SK-N-MC (cell line): ENCODE measurements around the gene FXYD1.

Experiments used
- DNase-seq: peaks from one replicate; pipeline ENCODE4 v3.0.0-alpha.2; 2011; ENCODE audit warnings: low read depth, low spot score
- H3K27ac ChIP-seq: fragments of 200-600 bp; sonication (generic); 2 replicates; pipeline ENCODE4 v1.5.1; 2016; ENCODE audit warnings: mixed run types
- H3K36me3 ChIP-seq: fragments of 200-600 bp; sonication (generic); 2 replicates; pipeline ENCODE4 v1.6.1; 2017; ENCODE audit warnings: antibody characterized with exemption, low read length, mixed read lengths; ENCODE audit not compliant: insufficient read depth
- H3K4me3 ChIP-seq: fragments of 200-600 bp; sonication (generic); 2 replicates; pipeline ENCODE4 v1.5.1; 2016
- H3K9ac ChIP-seq: fragments of 200-600 bp; sonication (generic); 2 replicates; pipeline ENCODE4 v1.8.0; 2017; ENCODE audit warnings: mixed run types, mixed read lengths; ENCODE audit not compliant: insufficient read length
- H3K9me3 ChIP-seq: fragments of 200-600 bp; sonication (generic); 2 replicates; pipeline ENCODE4 v1.6.1; 2017; ENCODE audit warnings: low read depth, mild to moderate bottlenecking, antibody characterized with exemption, low read length, moderate library complexity, mixed read lengths
- EZH2 ChIP-seq: fragments of 200-600 bp; sonication (generic); IDR thresholded peaks from one replicate; pipeline ENCODE4 v1.6.1; 2017; ENCODE audit warnings: antibody characterized with exemption
- FOXP2 ChIP-seq: optimal IDR thresholded peaks from 2 replicates; pipeline ENCODE3; 2011; ENCODE audit warnings: mild to moderate bottlenecking, moderate library complexity; ENCODE audit not compliant: insufficient read depth; ENCODE audit errors: extremely low read length, control extremely low read depth
- POLR2AphosphoS5 ChIP-seq: IDR thresholded peaks from 2 replicates; pipeline ENCODE4 v1.6.1; 2012; ENCODE audit warnings: mild to moderate bottlenecking, low read depth, low read length, borderline replicate concordance

The FXYD1 gene

GRCh38 chr19:35167251-35168119 lies 28.9 kb downstream of the FXYD1 start:
- no peaks in the 10 kb centered on the region for H3K36me3 ChIP-seq
- H3K4me3 ChIP-seq: no peak overlapping the region
- H3K9me3 ChIP-seq: no peaks in the 10 kb centered on the region
- no peak for DNase-seq
- H3K9ac ChIP-seq: no peak overlapping the region
- no peak overlapping the region for H3K27ac ChIP-seq
- TF ChIP-seq EZH2 (no peak), POLR2AphosphoS5 (no peak), FOXP2 (no peak)

GRCh38 chr19:35168196-35168595 lies 29.6 kb downstream of the FXYD1 start:
- no peak overlapping the region for H3K9ac ChIP-seq
- no peak overlapping the region for H3K4me3 ChIP-seq
- no peaks in the 10 kb centered on the region for H3K9me3 ChIP-seq
- H3K27ac ChIP-seq: no peak overlapping the region
- H3K36me3 ChIP-seq: no peaks in the 10 kb centered on the region
- DNase-seq: no peak
- TF ChIP-seq EZH2 (no peak), POLR2AphosphoS5 (no peak), FOXP2 (no peak)

DNA sequence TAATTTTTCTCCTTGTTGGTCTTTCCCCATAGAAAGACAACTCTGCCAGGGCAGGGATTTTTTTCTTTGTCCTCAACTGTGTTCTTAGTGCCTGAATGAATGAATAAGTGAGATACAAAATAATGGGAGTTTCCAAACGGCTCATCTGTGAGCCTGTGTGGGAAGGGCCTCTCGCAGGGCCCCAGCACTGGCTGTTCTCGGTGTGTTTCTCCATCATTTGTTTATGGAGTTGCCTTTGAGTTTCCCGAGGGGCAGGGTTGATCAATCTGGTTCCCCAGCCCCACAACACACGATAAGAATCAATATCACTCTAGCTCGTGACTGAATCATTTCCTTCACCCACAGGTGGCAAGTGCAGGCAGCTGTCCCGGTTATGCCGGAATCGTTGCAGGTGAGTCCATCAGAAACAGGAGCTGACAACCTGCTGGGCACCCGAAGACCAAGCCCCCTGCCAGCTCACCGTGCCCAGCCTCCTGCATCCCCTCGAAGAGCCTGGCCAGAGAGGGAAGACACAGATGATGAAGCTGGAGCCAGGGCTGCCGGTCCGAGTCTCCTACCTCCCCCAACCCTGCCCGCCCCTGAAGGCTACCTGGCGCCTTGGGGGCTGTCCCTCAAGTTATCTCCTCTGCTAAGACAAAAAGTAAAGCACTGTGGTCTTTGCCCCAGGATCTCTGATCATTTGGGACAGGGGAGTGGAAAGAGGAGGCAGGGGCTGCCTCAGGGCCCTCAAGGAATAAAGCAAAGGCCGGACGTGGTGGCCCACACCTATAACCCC lies 30.8 kb downstream of the FXYD1 start:
- H3K4me3 ChIP-seq: no peak overlapping the region
- H3K27ac ChIP-seq: no peak overlapping the region
- H3K9me3 ChIP-seq: no peaks in the 10 kb centered on the region
- TF ChIP-seq FOXP2 (no peak), POLR2AphosphoS5 (no peak), EZH2 (no peak)
- DNase-seq: no peak
- no peaks in the 10 kb centered on the region for H3K36me3 ChIP-seq
- no peak overlapping the region for H3K9ac ChIP-seq

- Histone ChIP-seq H3K9ac (no peak overlapping the region), H3K9me3 (no peaks in the 10 kb centered on the region), H3K27ac (no peak overlapping the region), H3K4me3 (no peak overlapping the region), H3K36me3 (no peaks in the 10 kb centered on the region)
- DNase-seq: no peak
- TF ChIP-seq EZH2 (no peak), POLR2AphosphoS5 (no peak), FOXP2 (no peak)
Measured at GRCh38 chr19:35170359-35171061, 31.9 kb downstream of the FXYD1 start.

DNA sequence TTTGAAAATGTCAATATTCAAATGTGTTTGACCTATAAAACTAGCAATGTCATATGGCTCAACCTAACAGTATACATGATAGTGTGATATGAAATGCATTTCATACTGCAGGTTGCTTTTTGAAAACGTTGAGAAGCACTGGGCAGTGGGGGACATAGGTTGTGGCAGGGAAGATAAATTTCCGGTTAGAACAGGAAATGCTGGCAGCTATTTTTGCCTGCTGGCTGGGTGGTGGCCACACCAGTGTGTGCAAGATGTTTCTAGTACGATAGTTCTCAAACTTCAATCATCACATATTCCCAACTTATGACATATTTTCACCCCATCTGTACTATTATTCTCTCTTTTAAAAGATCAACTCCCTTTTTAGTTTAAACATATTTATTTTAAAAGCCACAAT lies 33.1 kb downstream of the FXYD1 start:
- H3K9me3 ChIP-seq: no peaks in the 10 kb centered on the region
- no peak for TF ChIP-seq FOXP2
- no peak for TF ChIP-seq EZH2
- TF ChIP-seq POLR2AphosphoS5: no peak
- no peak for DNase-seq
- no peak overlapping the region for H3K9ac ChIP-seq
- H3K36me3 ChIP-seq: no peaks in the 10 kb centered on the region
- no peak overlapping the region for H3K4me3 ChIP-seq
- H3K27ac ChIP-seq: no peak overlapping the region

GRCh38 chr19:35174226-35174625 lies 35.6 kb downstream of the FXYD1 start:
- Histone ChIP-seq H3K9ac (no peak overlapping the region), H3K9me3 (no peaks in the 10 kb centered on the region), H3K4me3 (no peak overlapping the region), H3K36me3 (no peaks in the 10 kb centered on the region), H3K27ac (no peak overlapping the region)
- DNase-seq: no peak
- TF ChIP-seq EZH2 (no peak), FOXP2 (no peak), POLR2AphosphoS5 (no peak)

DNA sequence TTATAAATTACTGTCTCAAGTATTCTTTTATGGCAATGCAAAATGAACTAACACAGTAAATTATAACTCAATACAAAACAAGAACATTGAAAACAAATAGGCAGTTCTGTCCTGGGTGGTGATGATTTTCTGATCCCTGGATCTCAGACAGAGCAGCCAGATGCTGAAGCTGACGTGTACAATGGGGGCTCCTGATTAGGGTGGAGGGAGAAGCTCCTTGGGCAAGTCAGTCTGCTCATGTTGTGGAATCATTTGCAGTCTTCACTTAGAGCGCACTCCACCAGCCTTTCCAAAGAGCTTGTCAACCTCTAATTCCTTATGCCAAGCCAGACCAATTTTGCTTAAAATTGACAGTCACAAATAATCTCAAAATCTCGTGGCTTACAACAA lies 37.6 kb downstream of the FXYD1 start:
- Histone ChIP-seq H3K27ac (no peak overlapping the region), H3K9me3 (no peaks in the 10 kb centered on the region), H3K36me3 (no peaks in the 10 kb centered on the region), H3K4me3 (no peak overlapping the region), H3K9ac (no peak overlapping the region)
- TF ChIP-seq POLR2AphosphoS5 (no peak), EZH2 (no peak), FOXP2 (no peak)
- DNase-seq: no peak

- TF ChIP-seq FOXP2 (no peak), POLR2AphosphoS5 (no peak), EZH2 (no peak)
- no peak for DNase-seq
- Histone ChIP-seq H3K36me3 (no peaks in the 10 kb centered on the region), H3K9ac (no peak overlapping the region), H3K9me3 (no peaks in the 10 kb centered on the region), H3K4me3 (no peak overlapping the region), H3K27ac (no peak overlapping the region)
Measured at GRCh38 chr19:35177377-35178274, 39.0 kb downstream of the FXYD1 start.
